Mucosa of descending colon (tissue), 3 donors: ENCODE data around the gene EPB41L2. TPM values are rescaled to one million over a fixed set of nuclear protein-coding genes. Genes with fewer than 3 reads are reported as not detected.

Source experiments
- ATAC-seq: fragments of 200-7000 bp; cut with Tn5 transposase; one replicate; pipeline ENCODE4 v1.9.1; 2020; ENCODE audit warnings: mild to moderate bottlenecking, moderate library complexity
- DNase-seq, 3 donors: peaks; one replicate each; pipeline ENCODE4 v3.0.0-alpha.2; 2020
- H3K36me3 ChIP-seq: fragments of 200-600 bp; one replicate; pipeline ENCODE4 v1.8.0; 2021; ENCODE audit warnings: low read depth, mild to moderate bottlenecking
- H3K4me1 ChIP-seq: fragments of 200-600 bp; one replicate; pipeline ENCODE4 v1.8.0; 2021; ENCODE audit warnings: low read depth, mild to moderate bottlenecking
- H3K4me3 ChIP-seq: fragments of 200-600 bp; one replicate; pipeline ENCODE4 v1.8.0; 2021; ENCODE audit warnings: mild to moderate bottlenecking
- H3K9me3 ChIP-seq: fragments of 200-600 bp; one replicate; pipeline ENCODE4 v1.8.0; 2021; ENCODE audit warnings: mild to moderate bottlenecking
- intact Hi-C, 2 donors: fragments of 100-400 bp; cut with DNase I in 1 of 2; cut with micrococcal nuclease in 1 of 2; formaldehyde crosslinking; loops; one replicate each; pipeline versions ENCODE4 v1.11.0 to v1.11.1; 2022; cut with DNase I, micrococcal nuclease
- total RNA-seq, 3 donors: library from RNA; stranded (reverse); fragmentation: NEBNext Ultra II Directional in 2 of 3; extraction: Animal tissue kit (Norgen Biotek cat#: 25700) in 2 of 3; gene quantifications; one replicate each; pipeline versions ENCODE4 v1.2.1 to v1.2.4, GENCODE V29; 2021 to 2023
- TF ChIP-seq, protein P1 (sequence below): fragments of 200-600 bp; IDR thresholded peaks from one replicate; pipeline ENCODE4 v1.8.0; 2022; ENCODE audit warnings: antibody characterized with exemption, mild to moderate bottlenecking
- donor health status: DM: no; HTN: no; CAD: no; lungs with moderate emphysema.
- donor health status: DM: no; HTN: no; CAD: no.
- donor health status: DM: no; HTN: yes; CAD: no.

EPB41L2 gene
- total RNA-seq, 3 donors from 2014 or later, result 80.1 to 148 (median 93.0) TPM

- Histone ChIP-seq H3K36me3 (no peaks in the 10 kb centered on the region), H3K4me3 (no peak overlapping the region), H3K4me1 (no peaks in the 10 kb centered on the region), H3K9me3 (peaks cover 4% of the 10 kb centered on the region)
- ATAC-seq (no peak), DNase-seq (no peak)
- TF ChIP-seq, protein P1, sequence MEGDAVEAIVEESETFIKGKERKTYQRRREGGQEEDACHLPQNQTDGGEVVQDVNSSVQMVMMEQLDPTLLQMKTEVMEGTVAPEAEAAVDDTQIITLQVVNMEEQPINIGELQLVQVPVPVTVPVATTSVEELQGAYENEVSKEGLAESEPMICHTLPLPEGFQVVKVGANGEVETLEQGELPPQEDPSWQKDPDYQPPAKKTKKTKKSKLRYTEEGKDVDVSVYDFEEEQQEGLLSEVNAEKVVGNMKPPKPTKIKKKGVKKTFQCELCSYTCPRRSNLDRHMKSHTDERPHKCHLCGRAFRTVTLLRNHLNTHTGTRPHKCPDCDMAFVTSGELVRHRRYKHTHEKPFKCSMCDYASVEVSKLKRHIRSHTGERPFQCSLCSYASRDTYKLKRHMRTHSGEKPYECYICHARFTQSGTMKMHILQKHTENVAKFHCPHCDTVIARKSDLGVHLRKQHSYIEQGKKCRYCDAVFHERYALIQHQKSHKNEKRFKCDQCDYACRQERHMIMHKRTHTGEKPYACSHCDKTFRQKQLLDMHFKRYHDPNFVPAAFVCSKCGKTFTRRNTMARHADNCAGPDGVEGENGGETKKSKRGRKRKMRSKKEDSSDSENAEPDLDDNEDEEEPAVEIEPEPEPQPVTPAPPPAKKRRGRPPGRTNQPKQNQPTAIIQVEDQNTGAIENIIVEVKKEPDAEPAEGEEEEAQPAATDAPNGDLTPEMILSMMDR, result no peak
- intact Hi-C loops, result no loop called here
Observed at GRCh38 chr6:131048459-131048858, 14.6 kb downstream of the EPB41L2 start.

- no peak for ATAC-seq
- Histone ChIP-seq H3K4me1 (no peaks in the 10 kb centered on the region), H3K4me3 (no peak overlapping the region), H3K36me3 (no peaks in the 10 kb centered on the region), H3K9me3 (no peaks in the 10 kb centered on the region)
- intact Hi-C loops, result no loop called here
- TF ChIP-seq, protein P1, result no peak
- DNase-seq, result no peak
Observed at GRCh38 chr6:131045139-131045538, 17.9 kb downstream of the EPB41L2 start.

- ATAC-seq, result no peak
- intact Hi-C loops, result no loop called here
- no peak overlapping the region for H3K4me3 ChIP-seq
Observed at GRCh38 chr6:131043902-131044447, 19.1 kb downstream of the EPB41L2 start.

GRCh38 chr6:131042664-131043063 is 20.4 kb downstream of the EPB41L2 start:
- DNase-seq, result no peak
- Histone ChIP-seq H3K36me3 (no peaks in the 10 kb centered on the region), H3K4me3 (no peak overlapping the region), H3K4me1 (no peaks in the 10 kb centered on the region), H3K9me3 (no peaks in the 10 kb centered on the region)
- TF ChIP-seq, protein P1, result no peak
- intact Hi-C loops, result no loop called here
- no peak for ATAC-seq

More at GRCh38 chr6:131043902-131044447, 19.1 kb downstream of the EPB41L2 start:
- TF ChIP-seq, protein P1, result no peak
- Histone ChIP-seq H3K9me3 (no peaks in the 10 kb centered on the region), H3K36me3 (no peaks in the 10 kb centered on the region), H3K4me1 (no peaks in the 10 kb centered on the region)
- no peak for DNase-seq

DNA sequence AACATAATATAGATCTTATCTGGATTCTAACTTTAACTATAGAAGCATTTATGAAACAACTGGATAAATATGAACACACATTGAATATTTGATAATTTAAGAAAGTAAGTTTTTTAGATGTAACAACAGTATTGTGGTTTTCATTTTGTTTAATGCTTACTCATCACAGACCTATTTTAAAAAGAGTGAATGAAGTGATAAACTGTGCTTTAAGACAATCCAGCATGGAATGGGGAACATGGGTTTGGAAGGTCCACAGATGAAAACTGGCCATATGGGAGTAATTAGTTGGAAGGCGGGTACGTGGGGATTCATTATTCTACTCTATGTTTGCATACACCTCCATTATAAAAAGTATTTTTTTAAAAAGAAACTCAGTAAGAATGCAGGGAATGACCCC is 21.2 kb downstream of the EPB41L2 start:
- Histone ChIP-seq H3K9me3 (no peaks in the 10 kb centered on the region), H3K4me1 (no peaks in the 10 kb centered on the region), H3K4me3 (no peak overlapping the region), H3K36me3 (no peaks in the 10 kb centered on the region)
- TF ChIP-seq, protein P1, result no peak
- no peak for ATAC-seq
- intact Hi-C loops, result no loop called here
- no peak for DNase-seq

DNA sequence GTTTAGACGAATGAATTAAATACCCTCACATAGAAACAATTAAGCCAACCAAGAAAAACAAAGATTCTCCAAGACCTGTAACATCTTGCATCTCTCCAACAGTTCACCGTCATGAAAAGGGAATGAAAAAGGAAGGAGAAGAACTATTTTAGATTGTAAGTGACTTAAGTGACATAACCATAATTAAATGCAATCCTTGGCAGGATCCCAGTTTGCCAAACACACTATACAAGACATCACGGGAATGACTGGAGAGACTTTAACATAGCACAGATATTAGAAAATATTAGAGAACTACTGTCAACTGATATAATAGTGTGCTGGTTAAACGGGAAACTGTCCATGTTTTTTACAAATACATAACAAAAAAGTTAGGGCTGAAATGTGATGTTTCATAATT is 22.2 kb downstream of the EPB41L2 start:
- Histone ChIP-seq H3K9me3 (no peaks in the 10 kb centered on the region), H3K4me3 (no peak overlapping the region), H3K36me3 (no peaks in the 10 kb centered on the region), H3K4me1 (no peaks in the 10 kb centered on the region)
- TF ChIP-seq, protein P1, result no peak
- intact Hi-C loops, result no loop called here
- DNase-seq, result no peak
- no peak for ATAC-seq
